ENCODE measurements around the gene KRT78.

Gene KRT78

GRCh38 chr12:52838609-52839435, 10.0 kb downstream of the KRT78 start:
- no peak for DNase-seq

- DNase-seq = no peak
Observed at GRCh38 chr12:52837781-52838608, 10.8 kb downstream of the KRT78 start.

- DNase-seq = no peak
Observed at GRCh38 chr12:52837413-52837741, 11.4 kb downstream of the KRT78 start.

GRCh38 chr12:52836491-52837412, 12.0 kb downstream of the KRT78 start:
- DNase-seq = no peak

GRCh38 chr12:52836042-52836466, 12.7 kb downstream of the KRT78 start:
- no peak for DNase-seq

GRCh38 chr12:52835271-52836041, 13.3 kb downstream of the KRT78 start:
- DNase-seq = no peak

- DNase-seq = no peak
Observed at GRCh38 chr12:52834727-52835001, 14.1 kb downstream of the KRT78 start.

- DNase-seq = no peak
Observed at GRCh38 chr12:52833922-52834726, 14.7 kb downstream of the KRT78 start, which contains the start of gene KRT79. TSS of gene KRT79 (minus strand) at chr12:52834311. CDS start at chr12:52834260, 51 bp downstream.

- no peak for DNase-seq
Observed at GRCh38 chr12:52832985-52833905, 15.5 kb downstream of the KRT78 start.

- DNase-seq = no peak
Observed at GRCh38 chr12:52832451-52832850, 16.3 kb downstream of the KRT78 start.

GRCh38 chr12:52831251-52831650, 17.5 kb downstream of the KRT78 start:
- DNase-seq = no peak

GRCh38 chr12:52829986-52830770, 18.6 kb downstream of the KRT78 start:
- no peak for DNase-seq

- no peak for DNase-seq
Observed at GRCh38 chr12:52828591-52829021, 20.2 kb downstream of the KRT78 start.

- DNase-seq = no peak
Observed at GRCh38 chr12:52828156-52828555, 20.6 kb downstream of the KRT78 start.

- no peak for DNase-seq
Observed at GRCh38 chr12:52827499-52828090, 21.2 kb downstream of the KRT78 start.

GRCh38 chr12:52826611-52827498, 21.9 kb downstream of the KRT78 start:
- no peak for DNase-seq

GRCh38 chr12:52825961-52826360, 22.8 kb downstream of the KRT78 start:
- no peak for DNase-seq

All from NCI-H446 (cell line).